ENCODE results near the gene PCYT1B.

GRCh38 chrX:24610516-24610915 lies 36.6 kb downstream of the PCYT1B start:
- TF ChIP-seq CTCF (IDR thresholded peaks at IDR 0.05) (no peak), POLR2A (IDR thresholded peaks at IDR 0.05) (no peak)

All from heart left ventricle (tissue), 13 donors.